ENCODE results near the gene EHF. TPM values are rescaled to one million over a fixed set of nuclear protein-coding genes. Genes with fewer than 3 reads are reported as not detected.

EHF gene
- total RNA-seq, result 100 to 1,000 TPM in 1 of 8 experiments, 10 to 100 TPM in 2, under 1 TPM in 4, not detected in 1; 0.09 to 101 (median 0.47) TPM

GRCh38 chr11:34620820-34621792 lies at the start of gene EHF:
Gene EHF, plus strand, starts transcription at chr11:34621093. Its CDS starts 21,538 bp downstream, at chr11:34642631.
- no peaks in the 10 kb centered on the region for H3K4me1 ChIP-seq (replicated peaks in 1 of 2)
- ATAC-seq (replicated peaks in 6 of 8), result no peak
- in situ Hi-C loops (cut with MboI; ENCODE audit: low pct_unique_long_range_greater_than_20kb in 2 of 9, low sequenced_read_pairs in 9 of 9, unreplicated experiment in 9 of 9), result no loop called here
- H3K27ac ChIP-seq, result no peak within 1 kb of the TSS
- H3K4me3 ChIP-seq, result no peak within 1 kb of the TSS
- 35 to 82% (median 68%) methylated on average over 1 to 7 of the region's 7 CpGs for WGBS, 10 experiments

- no peak for ATAC-seq (replicated peaks in 6 of 8)
- H3K4me1 ChIP-seq (replicated peaks in 1 of 2), result no peaks in the 10 kb centered on the region
- no peak overlapping the region for H3K4me3 ChIP-seq
- H3K27ac ChIP-seq, result no peak overlapping the region
- WGBS, 10 experiments, result 20 to 100% (median 89%) methylated on average over 1 to 7 of the region's 7 CpGs; no CpG with 5 or more reads in 2 of the 10 experiments
- in situ Hi-C loops (cut with MboI; ENCODE audit: low pct_unique_long_range_greater_than_20kb in 2 of 9, low sequenced_read_pairs in 9 of 9, unreplicated experiment in 9 of 9), result no loop called here
Observed at GRCh38 chr11:34573537-34573936, 47.4 kb upstream of the EHF start.

DNA sequence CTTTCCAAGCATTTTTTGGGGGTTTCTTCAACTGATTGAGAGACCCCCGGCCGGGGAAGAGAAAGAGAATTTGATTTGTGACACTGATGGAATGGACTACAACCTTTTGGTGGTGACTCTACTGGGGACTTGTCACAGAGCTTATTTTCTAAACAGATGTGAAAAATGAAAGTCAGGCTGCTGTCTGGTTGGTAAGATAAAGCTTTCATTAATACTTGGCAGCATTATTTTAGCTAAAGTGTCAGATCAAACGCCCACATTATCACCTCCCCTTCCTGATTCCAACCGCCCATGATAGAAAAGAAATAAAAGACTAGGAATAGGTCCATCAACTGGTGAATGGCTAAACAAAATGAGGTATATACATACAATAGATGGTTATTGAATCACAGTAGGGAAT lies 45.6 kb upstream of the EHF start:
- no peak for ATAC-seq (replicated peaks in 6 of 8)
- H3K4me1 ChIP-seq (replicated peaks in 1 of 2), result no peaks in the 10 kb centered on the region
- WGBS, 10 experiments, result 19 to 78% (median 67%) methylated on average over 1 to 4 of the region's 4 CpGs
- no peak overlapping the region for H3K4me3 ChIP-seq
- no peak overlapping the region for H3K27ac ChIP-seq
- in situ Hi-C loops (cut with MboI; ENCODE audit: low pct_unique_long_range_greater_than_20kb in 2 of 9, low sequenced_read_pairs in 9 of 9, unreplicated experiment in 9 of 9), result loop anchor here in 5 of 9 experiments (25.0 kb wide), 2 partner anchors 312 to 812 kb away; no protein-coding TSS in a partner anchor

GRCh38 chr11:34575671-34576070 lies 45.2 kb upstream of the EHF start:
- ATAC-seq (replicated peaks in 6 of 8), result no peak
- Histone ChIP-seq H3K4me3 (no peak overlapping the region), H3K4me1 (replicated peaks in 1 of 2) (no peaks in the 10 kb centered on the region), H3K27ac (no peak overlapping the region)
- 64 to 100% (median 91%) methylated on average over 1 to 2 of the region's 2 CpGs; no CpG with 5 or more reads in 2 of the 10 experiments for WGBS, 10 experiments
- in situ Hi-C loops (cut with MboI; ENCODE audit: low pct_unique_long_range_greater_than_20kb in 2 of 9, low sequenced_read_pairs in 9 of 9, unreplicated experiment in 9 of 9), result loop anchor here in 5 of 9 experiments (25.0 kb wide), 2 partner anchors 312 to 812 kb away; no protein-coding TSS in a partner anchor

GRCh38 chr11:34576331-34576730 lies 44.6 kb upstream of the EHF start:
- no peak overlapping the region for H3K4me3 ChIP-seq
- in situ Hi-C loops (cut with MboI; ENCODE audit: low pct_unique_long_range_greater_than_20kb in 2 of 9, low sequenced_read_pairs in 9 of 9, unreplicated experiment in 9 of 9), result loop anchor here in 5 of 9 experiments (25.0 kb wide), 2 partner anchors 311 to 811 kb away; no protein-coding TSS in a partner anchor
- no peak overlapping the region for H3K27ac ChIP-seq
- ATAC-seq (replicated peaks in 6 of 8), result no peak
- H3K4me1 ChIP-seq (replicated peaks in 1 of 2), result no peaks in the 10 kb centered on the region
- WGBS, 10 experiments, result 33 to 100% (median 90%) methylated on average over 1 to 3 of the region's 3 CpGs

- ATAC-seq (replicated peaks in 6 of 8), result no peak
- in situ Hi-C loops (cut with MboI; ENCODE audit: low pct_unique_long_range_greater_than_20kb in 2 of 9, low sequenced_read_pairs in 9 of 9, unreplicated experiment in 9 of 9), result loop anchor here in 7 of 9 experiments (10.0 to 25.0 kb wide), 3 partner anchors 303 to 803 kb away; no protein-coding TSS in a partner anchor
- no peaks in the 10 kb centered on the region for H3K4me1 ChIP-seq (replicated peaks in 1 of 2)
Observed at GRCh38 chr11:34583818-34584217, 37.1 kb upstream of the EHF start.

GRCh38 chr11:34585304-34585734 lies 35.6 kb upstream of the EHF start:
- in situ Hi-C loops (cut with MboI; ENCODE audit: low pct_unique_long_range_greater_than_20kb in 2 of 9, low sequenced_read_pairs in 9 of 9, unreplicated experiment in 9 of 9), result loop anchor here in 7 of 9 experiments (10.0 to 25.0 kb wide), 3 partner anchors 302 to 802 kb away; no protein-coding TSS in a partner anchor

More at GRCh38 chr11:34583818-34584217, 37.1 kb upstream of the EHF start:
- WGBS, 10 experiments, result 30 to 100% (median 100%) methylated on average over 1 to 3 of the region's 4 CpGs; no CpG with 5 or more reads in 2 of the 10 experiments
- Histone ChIP-seq H3K27ac (no peak overlapping the region), H3K4me3 (no peak overlapping the region)

DNA sequence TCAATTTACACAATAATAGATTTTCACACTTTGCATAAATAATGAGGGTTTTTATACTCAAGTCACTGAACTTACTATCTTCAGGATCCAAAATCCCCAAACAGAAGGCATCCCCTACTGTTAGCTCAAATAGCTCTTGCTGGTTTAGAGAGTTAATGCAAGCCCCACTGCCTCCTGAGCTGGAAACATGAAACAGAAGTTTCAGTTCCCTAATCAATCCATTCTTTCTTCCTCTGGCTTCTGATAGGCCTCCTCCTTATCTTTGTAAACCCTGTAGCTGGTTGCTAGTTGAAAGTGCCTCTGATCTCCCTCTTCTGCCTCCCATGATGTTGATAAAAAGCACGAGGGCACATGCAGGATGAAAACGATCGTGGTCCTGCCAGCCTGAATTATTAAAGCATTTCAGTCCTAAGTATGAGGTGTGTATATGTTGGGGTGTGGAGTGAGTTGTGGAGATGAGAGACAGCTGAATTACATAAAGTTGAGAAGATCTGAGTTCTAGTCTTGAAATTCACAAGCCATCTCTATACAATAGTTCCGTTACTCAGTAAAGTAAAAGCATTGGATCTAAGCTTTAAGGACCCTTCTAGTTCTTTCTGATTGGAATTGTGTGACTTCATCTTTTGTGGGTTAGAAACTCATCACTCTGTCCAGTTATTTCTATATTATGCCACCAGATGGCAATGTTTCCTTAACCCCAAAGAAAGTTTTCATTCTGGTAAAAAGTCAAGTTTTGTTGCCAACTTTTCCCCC lies 35.0 kb upstream of the EHF start:
- no peak overlapping the region for H3K27ac ChIP-seq
- WGBS, 10 experiments, result 0 to 10% (median 0%) methylated on average over 1 to 4 of the region's 4 CpGs; no CpG with 5 or more reads in 2 of the 10 experiments
- H3K4me3 ChIP-seq, result peak overlapping the region in 2 of 5 donors; percentile 8 to 12
- peak; percentile 65 to 92 (median 74) for ATAC-seq (replicated peaks in 6 of 8)
- no peaks in the 10 kb centered on the region for H3K4me1 ChIP-seq (replicated peaks in 1 of 2)
- in situ Hi-C loops (cut with MboI; ENCODE audit: low pct_unique_long_range_greater_than_20kb in 2 of 9, low sequenced_read_pairs in 9 of 9, unreplicated experiment in 9 of 9), result loop anchor here in 7 of 9 experiments (10.0 to 25.0 kb wide), 3 partner anchors 301 to 801 kb away; no protein-coding TSS in a partner anchor

More at GRCh38 chr11:34585304-34585734, 35.6 kb upstream of the EHF start:
- no peak for ATAC-seq (replicated peaks in 6 of 8)
- WGBS, 10 experiments, result 0 to 100% (median 65%) methylated on average over 1 to 2 of the region's 2 CpGs
- Histone ChIP-seq H3K27ac (no peak overlapping the region), H3K4me1 (replicated peaks in 1 of 2) (no peaks in the 10 kb centered on the region), H3K4me3 (no peak overlapping the region)

DNA sequence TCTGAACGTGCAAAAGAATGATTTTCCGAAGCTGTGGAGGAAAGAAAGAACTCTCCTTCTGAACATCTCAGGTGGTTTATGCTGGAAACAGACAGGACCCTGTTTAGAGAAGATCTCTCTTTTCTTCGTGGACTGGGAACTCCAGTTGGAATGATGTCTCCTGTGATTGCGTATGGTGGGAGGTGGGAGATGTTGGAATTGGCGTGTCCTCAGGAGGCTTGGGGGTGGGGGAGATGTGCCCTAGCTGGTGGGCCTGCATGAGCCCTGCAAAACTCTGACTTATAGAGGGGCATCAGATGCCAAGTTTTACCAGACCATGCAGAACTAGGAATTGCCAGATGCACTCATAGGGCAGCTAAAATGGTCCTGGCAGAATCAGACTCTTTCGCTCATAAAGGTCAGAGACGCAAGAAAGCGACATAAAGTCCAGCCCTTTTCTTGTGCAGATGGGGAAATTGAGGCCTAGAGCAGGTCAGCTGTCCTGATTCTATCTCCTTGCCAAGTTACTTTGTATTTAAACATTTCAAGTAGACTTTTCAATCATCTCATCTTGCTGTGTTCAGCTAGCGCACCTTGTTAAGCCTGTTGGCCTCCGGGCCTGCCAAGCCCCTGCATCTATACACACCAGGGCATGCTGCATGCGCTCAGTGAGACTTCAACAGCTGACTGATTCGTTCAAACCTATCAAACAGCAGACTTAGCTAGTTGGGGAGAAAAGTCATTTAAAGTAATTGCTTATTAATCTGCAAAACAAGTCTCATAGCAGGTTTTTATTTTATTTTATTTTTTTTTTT lies 34.2 kb upstream of the EHF start:
- peak in 1 of 8 experiments; percentile 29 for ATAC-seq (replicated peaks in 6 of 8)

GRCh38 chr11:34587282-34587677 lies 33.6 kb upstream of the EHF start:
- Histone ChIP-seq H3K4me1 (replicated peaks in 1 of 2) (no peaks in the 10 kb centered on the region), H3K4me3 (no peak overlapping the region), H3K27ac (no peak overlapping the region)
- WGBS, 10 experiments, result 82 to 100% (median 96%) methylated on average over 1 to 5 of the region's 5 CpGs; no CpG with 5 or more reads in 2 of the 10 experiments
- ATAC-seq (replicated peaks in 6 of 8), result no peak
- in situ Hi-C loops (cut with MboI; ENCODE audit: low pct_unique_long_range_greater_than_20kb in 2 of 9, low sequenced_read_pairs in 9 of 9, unreplicated experiment in 9 of 9), result loop anchor here in 7 of 9 experiments (10.0 to 25.0 kb wide), 3 partner anchors 300 to 800 kb away; no protein-coding TSS in a partner anchor

More for the DNA sequence above, 34.2 kb upstream of the EHF start:
- H3K4me1 ChIP-seq (replicated peaks in 1 of 2), result no peaks in the 10 kb centered on the region
- WGBS, 10 experiments, result 0 to 100% (median 65%) methylated on average over 1 to 8 of the region's 12 CpGs; no CpG with 5 or more reads in 1 of the 10 experiments
- in situ Hi-C loops (cut with MboI; ENCODE audit: low pct_unique_long_range_greater_than_20kb in 2 of 9, low sequenced_read_pairs in 9 of 9, unreplicated experiment in 9 of 9), result loop anchor here in 7 of 9 experiments (10.0 to 25.0 kb wide), 3 partner anchors 301 to 801 kb away; no protein-coding TSS in a partner anchor
- no peak overlapping the region for H3K27ac ChIP-seq
- no peak overlapping the region for H3K4me3 ChIP-seq

DNA sequence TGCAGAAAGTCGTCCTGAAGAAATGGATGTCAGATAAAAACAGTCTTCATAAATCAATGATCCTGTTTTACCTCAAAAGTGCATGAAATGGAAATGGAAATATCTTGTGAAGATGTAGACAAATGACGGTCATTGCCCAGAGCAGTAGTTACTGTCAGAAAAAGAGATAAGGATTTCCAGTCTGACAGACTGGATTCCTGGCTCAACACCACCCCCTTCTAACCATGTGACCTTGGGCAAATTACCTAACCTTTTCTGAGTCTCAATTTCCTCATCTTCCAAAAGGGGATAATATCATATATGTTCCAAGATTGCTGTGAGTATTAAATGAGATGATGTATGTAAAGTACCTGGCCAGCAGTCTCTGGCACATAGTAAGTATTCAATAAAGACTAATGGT lies 32.9 kb upstream of the EHF start:
- WGBS, 10 experiments, result 33 to 100% (median 67%) methylated on average over 1 to 2 of the region's 2 CpGs; no CpG with 5 or more reads in 2 of the 10 experiments
- no peaks in the 10 kb centered on the region for H3K4me1 ChIP-seq (replicated peaks in 1 of 2)
- no peak for ATAC-seq (replicated peaks in 6 of 8)
- H3K4me3 ChIP-seq, result no peak overlapping the region
- H3K27ac ChIP-seq, result no peak overlapping the region
- in situ Hi-C loops (cut with MboI; ENCODE audit: low pct_unique_long_range_greater_than_20kb in 2 of 9, low sequenced_read_pairs in 9 of 9, unreplicated experiment in 9 of 9), result loop anchor here in 7 of 9 experiments (10.0 to 25.0 kb wide), 3 partner anchors 299 to 799 kb away; no protein-coding TSS in a partner anchor
